IPS DF 19.7 (cell line): ENCODE results near the gene SORBS1.

Experiments used
- DNase-seq: peaks from one replicate; pipeline ENCODE4 v3.0.0-alpha.2; 2013; ENCODE audit warnings: low read depth, low spot score

SORBS1 gene

DNA sequence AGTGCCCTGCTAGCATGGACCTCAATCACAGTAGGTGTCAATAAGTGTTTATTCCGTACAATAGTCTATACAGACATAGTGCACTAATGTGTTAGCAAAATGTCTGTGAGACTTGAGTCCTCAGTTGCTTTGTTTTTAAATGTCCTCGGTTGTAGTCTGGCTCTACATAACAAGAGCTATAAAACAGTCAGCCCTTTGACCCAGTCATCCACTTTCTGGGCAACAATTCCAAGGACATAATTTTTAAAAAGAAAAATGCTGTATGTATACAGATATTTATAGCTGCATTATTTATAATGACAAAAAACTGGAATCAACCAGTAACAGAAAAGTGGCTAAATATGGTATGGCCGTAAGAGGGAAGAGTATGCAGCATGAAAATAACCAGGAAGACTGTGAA lies 267.5 kb downstream of the SORBS1 start:
- no peak for DNase-seq

DNA sequence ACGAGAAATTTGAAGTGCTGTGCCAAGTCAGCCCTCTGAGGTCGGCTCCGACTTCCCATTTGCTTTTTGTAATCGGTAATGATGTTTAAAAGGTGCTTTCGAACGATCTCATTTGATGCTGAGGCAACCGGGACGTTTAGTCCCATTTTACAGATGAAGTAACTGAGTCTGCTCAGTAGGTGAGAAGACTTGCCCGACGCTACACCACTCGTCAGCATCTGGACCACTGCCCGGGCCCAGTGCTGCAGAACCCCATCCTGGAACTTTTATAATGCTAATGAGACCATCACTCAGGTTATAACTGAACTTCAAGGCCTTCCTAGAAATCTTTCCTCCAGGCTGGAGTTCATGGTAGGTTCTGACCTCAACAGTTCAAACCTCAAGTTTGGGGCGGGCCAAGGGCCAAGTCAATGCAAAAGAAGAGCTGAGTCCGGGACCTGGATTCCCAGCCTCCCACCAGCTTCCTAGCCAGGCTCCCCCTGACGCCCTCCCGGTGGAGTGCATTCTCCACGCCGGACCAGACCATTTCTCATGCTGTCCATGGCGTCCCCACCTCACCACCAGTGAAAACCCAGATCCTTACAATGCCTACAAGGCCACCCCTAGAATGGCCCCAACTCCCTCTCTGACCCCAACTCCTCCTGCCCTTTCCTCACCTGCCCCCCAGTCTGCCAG lies 269.7 kb downstream of the SORBS1 start:
- no peak for DNase-seq

DNA sequence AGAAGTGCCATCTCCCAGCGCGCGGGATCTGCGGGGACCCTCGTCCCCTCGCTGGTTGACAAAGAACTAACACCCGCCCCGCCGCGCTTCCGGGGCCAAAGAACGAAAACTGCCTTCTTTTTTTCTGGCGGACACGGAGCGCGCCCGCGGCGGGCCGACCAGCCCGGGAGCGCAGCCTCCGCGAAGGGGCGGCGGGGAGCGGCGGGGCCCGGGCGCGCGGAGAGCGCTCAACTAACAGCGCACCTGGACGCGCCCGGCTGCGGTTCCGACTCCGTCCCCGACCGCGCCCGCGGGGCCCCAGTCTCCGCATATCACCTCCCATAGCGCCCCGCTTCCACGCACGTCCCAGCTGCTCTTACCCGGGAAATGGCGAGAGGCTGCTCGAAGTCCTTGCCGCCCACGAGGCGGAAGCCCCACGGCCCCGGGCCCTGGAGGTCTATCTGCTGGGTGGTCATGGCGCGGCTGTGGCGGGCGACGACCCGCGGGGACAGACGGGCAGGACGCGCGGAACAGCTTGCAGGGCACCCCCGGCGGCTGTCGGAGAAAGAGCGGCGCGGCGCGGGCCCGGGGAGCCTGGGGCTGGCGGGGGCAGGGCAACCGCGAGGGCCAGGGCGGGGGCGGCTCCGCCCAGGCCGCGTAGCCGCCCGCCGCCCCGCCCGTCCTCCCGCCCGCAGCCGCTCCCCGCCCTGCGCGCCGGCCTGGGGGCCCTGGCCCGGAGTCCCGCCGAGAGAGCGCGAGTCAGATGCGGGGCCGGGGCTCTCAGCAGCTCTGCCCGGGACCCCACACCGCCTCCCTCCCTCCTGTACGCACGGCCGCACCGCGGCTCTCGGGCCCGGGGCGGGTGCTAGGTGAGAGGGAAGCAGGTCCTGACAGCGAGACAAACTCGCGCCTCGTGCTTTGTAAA lies 270.5 kb downstream of the SORBS1 start, which contains the start of gene PDLIM1:
Gene PDLIM1, minus strand, starts transcription at position 543 of the 904 bp plus-strand sequence. Its CDS starts 88 bp downstream, at position 455.
- DNase-seq: no peak

DNA sequence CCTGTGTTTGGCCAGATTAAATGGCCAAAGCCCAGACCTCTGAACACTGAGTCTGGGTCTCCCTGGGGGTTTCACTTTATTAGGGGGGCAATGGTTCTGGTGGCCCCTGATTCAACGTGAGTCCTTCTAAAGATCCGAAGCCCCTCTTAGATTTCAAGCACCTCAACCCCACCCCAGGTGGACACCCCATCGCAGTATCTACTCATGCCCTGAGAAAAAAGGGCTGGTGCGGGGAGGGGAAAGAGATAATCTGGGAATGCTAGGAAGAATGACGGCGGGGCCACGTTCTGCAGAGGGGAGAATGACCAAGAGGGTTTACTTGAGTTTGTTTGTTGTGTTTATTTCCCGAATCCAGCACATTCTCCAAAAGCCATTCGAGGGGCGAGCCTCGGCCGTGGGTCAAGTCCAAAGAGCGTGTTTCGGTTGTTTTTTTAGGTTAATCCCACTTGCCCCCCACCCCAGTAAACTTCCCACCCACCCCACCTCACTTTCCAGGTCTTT lies 271.2 kb downstream of the SORBS1 start:
- DNase-seq: no peak

DNA sequence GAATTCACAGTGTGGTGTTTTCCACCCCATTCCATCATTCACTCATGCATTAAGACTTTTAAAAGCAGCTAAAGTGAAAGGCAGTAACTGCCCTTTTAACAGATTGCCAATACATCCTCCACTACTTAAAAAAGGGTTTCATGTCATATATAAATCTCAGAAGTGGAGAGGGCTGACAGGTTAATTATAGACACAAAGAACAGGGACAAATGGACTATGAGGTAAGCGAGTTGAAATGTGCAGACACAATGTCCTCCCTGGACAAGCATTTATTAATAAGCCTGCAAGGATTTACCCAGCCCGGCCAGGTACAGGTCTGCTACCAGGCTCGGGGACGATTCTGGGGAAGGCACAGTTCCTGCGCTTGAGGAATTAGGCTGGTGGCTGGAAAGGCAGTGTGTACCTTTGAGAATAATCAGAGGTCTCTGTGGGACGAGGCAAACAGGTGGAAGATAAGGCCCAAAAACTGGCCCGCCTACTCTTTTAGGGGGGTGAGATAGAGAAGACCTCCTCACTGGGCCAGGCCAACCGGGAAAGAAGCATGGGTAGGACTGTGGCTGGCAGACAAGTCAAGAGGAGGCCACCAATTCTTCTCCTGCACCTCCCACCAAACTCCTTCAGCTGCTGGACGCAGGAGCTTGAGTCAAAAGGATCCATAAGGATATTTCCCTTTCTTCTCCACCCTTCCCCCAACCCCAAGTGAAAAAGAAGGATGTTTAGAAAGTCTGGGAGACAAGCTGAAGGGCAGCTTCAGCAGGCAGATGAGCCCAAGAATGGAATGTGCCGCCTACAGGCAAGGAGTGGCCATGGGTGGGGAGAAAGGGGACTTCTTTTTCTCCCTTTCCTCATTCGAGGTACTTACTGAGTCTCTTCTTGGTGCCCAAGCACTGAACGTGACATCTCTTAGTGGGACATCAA lies 271.9 kb downstream of the SORBS1 start:
- no peak for DNase-seq

DNA sequence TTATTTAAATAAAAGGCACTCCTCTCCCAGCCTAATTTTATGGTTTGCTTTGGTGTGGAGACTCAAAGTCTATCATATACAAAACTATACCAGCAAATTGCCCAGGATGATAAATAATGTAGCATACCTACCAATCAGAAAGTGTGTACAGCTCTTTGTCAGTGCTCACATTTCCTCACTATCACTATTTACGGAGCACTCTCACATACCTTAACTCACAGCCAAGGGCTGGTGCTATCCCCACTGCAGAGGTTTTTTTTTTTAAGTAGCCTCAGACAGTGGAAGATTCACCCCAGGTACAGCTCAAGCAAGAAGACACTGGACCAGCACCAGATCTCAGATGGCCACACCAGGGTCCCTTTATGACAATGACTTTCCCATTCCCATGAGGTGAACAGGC lies 272.9 kb downstream of the SORBS1 start:
- no peak for DNase-seq

DNA sequence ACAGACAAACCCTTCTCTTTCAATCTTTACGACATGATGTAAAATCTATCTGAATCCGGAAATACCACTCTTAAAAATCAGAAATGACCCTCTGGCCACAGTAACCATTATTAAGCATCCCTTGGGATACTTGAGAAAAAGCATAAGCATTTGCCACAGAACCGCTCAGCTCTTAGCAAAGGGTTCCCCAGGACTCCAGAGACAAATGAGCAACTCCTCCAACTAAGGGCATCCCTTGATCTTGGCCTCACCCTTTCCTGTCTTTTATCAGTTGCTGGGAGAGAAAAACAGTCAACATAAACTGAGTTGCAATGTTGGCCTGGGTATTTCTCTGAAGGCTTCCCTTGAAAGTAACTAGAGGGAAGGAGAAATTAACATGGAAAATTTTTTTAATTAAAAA lies 273.9 kb downstream of the SORBS1 start:
- DNase-seq: no peak

DNA sequence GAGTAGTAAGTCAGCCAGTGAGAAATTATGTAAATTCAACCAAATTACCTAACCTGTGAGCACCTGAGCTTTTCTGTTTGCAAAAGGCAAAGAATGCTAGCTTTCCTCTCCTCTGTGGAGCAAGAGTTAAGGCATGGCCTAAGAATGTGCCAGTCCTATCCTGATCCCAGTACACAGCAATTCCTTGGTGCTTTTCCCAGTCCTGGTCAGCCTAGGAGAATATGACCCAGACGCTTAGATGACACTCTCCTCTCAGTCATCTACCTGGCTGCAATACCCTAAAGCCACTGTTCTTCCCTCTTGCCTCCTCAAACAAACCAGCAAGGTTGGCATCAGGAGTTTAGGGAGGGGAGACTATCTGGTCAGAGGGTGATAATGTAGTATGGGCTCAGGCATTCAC lies 274.5 kb downstream of the SORBS1 start:
- no peak for DNase-seq

DNA sequence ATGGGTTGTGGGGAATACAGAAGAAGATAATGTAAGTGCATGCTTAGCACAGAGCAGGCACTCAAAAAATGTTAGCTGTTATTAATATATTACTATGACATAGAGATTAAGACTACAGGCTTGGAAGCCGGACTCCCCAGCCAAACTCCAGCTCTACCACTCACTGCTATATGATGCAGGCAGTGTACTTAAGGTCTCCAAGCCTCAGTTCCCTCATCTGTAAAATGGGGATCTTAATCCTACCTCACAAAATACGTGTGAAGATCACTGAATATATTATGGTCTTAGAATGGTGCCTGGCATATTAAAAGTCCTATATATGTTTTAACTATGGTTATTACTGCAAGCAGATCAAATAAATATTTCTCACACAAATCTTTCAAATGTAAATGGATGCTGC lies 275.6 kb downstream of the SORBS1 start:
- no peak for DNase-seq

DNA sequence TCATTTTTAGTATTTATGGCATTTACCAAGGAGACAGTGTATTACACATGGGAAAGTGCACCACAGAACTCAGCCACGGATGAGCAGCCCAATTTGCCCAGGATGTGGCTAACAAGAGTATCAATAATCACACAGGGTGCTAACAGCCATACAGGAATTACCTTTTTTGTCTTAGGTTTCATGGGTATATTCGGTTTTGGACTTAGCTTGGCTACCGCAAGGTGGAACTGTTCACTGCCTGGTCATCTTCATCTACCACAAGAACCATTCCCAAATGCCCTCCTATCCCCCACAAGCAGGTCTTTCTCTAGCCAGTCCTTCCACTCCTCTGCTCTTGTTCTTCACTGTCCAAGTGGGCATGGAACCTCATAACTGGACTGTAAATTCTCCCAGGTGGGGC lies 276.4 kb downstream of the SORBS1 start:
- DNase-seq: no peak

DNA sequence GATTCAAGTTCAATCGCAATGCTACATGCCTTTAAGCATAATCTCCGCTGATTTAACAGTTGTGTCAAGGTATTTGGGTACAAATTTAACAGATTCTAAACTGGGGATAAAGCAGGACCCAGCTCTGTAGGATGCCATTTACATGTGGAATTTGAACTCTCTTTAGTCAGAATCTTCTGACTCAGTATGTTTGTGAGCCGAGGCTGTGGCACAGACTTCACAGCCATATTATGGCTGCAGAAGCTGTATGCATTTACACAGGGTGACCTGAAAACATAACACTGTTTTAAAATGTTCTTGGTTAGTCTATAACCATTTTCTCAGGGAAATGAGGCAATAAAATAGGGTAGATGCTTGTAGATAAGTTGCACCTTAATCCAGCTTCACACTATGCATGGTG lies 279.1 kb downstream of the SORBS1 start:
- DNase-seq: no peak

DNA sequence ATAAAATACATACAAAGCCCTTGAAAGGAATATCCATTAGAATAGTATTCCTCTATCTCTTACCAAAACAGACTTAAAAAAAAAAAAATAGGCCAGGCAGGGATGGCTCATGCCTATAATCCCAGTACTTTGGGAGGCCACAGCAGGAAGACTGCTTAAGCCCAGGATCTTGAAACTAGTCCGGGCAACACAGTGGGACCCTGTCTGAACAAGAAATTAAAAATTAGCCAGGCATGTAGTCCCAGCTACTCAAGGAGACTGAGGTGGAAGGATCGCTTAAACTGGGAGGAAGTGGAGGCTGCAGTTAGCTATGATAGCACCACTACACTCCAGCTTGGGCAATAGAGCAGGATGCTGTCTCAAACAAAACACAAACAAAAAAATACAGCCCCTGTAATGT lies 280.0 kb downstream of the SORBS1 start:
- no peak for DNase-seq

DNA sequence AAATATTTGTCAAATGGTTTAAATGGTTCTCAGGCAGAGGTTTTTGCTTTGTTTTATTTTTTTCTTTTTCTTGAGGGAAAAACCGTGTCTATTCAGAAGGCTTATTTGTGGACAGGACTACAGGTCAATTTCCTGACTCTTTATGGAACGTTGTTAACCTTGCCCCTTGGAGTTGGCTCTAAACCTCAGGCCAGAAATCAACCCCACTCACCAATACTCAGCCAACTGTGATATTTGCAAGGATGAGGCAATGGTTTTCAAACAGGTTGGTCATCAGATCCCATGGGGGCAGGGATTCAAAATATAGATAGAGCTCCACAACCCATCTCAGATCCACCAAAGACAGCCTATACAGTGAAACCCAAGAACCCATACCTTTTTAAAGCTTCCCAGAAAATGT lies 280.5 kb downstream of the SORBS1 start:
- no peak for DNase-seq

DNA sequence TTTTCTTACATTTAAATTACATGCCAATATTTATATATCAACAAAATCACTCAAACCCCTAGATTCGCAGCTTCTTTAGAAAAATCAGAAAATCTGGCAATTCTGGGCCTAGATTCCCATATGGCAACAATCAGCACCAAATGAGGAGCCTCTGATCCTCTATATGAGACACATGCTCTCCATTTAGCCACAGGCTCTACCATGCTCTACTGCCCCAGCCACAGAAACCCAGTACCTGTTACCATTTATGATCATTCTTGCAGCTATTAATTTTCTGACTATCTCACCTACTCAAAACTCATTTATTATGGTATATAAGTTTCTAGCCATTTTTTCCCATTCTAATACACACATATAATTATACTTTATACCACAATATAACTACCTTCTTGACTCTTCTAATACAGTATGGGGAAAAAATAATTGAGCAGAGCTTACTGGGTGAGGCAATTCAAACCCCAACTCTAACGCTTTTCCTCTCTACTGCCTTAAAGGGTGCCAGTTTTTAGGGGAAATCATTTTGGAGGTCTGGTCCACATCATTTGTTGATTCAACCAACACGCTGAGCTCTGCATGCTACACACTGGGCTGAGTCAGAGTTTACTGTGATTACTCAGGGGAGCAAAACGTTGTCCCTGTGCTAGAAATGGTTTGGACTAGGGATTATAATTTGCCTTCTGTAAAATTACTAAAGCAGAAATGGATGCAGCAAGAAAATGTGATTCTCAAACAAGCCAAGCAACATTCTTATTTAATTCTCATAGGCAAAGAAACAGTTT lies 281.9 kb downstream of the SORBS1 start:
- DNase-seq: no peak

DNA sequence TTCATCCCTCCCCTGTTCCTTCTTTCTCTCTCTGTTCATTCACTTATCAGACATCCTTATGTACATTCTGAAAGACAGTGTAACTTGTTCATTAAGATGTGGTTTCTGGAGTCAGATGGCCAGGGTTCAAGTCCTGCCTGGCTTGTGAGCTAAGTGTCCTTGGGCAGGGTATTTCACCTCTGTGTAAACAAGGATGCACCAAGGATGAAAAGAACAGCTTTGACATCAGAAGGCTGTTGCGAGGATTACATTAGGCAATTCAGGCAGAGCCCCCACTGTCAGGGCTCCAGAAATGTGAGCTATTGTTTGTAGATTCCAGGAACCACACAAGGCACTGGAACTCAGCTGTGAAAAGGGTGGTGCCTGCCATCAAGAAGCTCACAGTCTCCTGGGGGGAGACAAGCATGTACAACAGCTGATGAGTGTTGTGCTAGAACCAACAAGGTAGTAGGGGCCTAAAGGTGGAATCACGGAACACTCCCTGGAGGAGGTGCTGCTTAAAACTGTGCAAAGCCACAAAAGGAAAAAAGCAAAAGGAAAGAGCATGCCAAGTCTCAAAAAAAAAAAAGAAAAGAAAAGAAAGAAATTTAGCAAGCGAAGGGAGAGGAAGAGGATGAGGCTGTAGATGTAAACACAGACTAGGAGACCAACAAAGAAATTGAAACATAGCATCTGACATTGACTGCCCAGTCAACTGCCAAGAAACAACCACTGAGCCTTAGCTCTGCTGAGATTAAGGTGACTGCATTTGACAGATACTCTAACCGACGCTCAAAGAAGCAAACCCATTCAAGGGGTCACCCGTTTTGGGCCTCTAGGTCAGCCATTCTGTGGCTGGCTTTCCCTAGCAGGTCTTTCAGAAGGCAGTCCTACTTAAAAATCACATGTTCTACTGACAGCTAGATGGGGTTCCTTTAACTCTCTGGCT lies 282.8 kb downstream of the SORBS1 start:
- DNase-seq: no peak

DNA sequence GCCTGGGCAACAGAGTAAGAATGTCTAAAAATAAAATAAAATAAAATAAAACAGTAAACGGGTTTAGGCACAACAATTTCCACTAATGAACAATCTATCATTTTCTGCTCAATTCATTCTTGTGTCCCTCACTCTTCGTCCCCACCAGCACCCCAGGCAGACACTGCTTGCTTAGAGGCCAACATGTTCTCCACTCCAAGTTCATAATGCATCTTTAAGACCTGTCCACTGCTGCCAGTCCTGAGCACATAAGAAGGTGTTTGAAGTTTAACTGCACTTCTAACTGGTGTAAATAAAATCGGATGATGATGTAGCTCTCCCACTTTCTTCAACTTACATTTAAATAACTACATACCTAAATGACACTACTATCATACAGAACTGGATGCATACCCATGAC lies 283.6 kb downstream of the SORBS1 start:
- no peak for DNase-seq

DNA sequence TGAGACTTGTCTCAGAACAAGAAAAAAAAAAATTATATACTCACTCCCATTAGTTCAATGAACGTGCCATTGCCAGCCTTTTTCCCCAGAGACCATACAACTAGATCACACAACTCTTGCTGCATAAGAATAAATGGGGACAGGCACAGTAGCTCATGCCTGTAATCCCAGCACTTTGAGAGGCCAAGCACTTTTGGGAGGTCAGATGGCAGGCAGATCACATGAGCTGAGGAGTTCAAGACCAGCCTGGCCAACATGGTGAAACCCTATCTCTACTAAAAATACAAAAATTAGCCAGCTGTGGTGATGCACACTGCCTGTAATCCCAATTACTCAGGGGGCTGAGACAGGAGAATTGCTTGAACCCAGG lies 284.0 kb downstream of the SORBS1 start:
- DNase-seq: no peak

DNA sequence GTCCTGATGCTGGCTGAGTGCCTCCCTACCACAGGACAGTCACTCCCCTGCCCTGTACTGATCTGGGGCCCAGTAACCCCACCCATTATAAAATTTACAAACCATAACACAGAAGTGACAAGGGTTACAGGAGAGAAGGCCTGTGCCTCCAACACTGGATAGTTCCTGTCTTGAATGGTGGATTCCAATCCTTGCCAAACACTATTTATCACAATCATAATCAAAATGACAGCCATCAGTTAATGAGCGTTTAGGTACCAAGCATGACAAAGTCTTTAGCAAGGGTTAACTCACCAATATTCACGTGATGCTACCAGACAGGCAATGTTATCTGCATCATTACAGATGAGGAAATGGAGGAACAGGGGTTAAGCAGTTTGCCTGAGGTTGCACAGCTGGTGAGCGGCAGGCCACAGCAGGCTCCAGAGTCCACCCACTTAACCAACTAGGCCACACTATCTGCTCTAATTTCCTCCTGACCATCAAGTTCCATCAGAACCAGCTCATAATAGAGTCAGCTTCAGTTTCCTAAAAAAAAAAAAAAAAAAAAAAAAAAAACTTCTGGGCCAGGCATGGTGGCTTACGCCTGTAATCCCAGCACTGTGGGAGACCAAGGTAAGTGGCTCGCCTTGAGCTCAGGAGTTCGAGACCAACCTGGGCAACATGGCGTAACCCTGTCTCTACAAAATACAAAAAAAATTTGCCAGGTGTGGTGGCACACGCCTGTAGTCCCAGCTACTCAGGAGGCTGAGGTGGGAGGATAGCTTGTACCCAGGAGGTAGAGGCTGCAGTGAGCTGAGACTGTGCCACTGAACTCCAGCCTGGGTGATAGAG lies 284.6 kb downstream of the SORBS1 start:
- no peak for DNase-seq

DNA sequence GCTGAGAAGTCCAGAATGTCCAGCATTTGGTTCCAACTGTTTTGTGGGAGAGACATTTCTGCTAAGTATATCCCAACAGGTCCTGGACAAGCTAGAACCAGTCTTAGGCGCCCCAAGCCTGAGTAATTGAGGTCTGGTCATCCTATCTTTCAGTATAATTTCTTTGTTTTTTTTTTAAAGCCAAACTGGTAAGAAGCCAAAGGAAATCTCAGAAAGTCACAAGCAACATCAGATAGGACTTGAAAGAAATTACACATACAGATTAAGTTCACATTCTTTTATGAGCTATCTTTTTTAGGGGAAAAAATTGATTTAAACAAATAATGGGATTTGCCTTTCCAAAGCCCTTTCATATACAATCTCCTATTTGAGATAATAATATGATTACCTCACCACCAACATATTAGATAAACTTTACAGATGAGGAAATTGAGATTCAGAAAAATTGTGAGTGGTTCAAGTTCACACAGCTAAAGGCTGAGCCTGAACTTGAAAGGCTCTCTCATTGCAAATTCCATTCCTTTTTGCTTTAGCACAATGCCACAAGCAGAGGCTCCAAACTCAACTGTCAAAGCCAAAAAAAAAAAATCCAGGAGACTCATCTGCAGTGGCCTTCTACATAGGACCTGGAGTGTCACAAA lies 285.3 kb downstream of the SORBS1 start:
- no peak for DNase-seq
